ENCODE data around the gene CLDN11. TPM values are rescaled to one million over a fixed set of nuclear protein-coding genes. Genes with fewer than 3 reads are reported as not detected.

The CLDN11 gene
- total RNA-seq, 4 donors from 2014 or later = 3.0 to 5.2 (median 3.6) TPM

- H3K27me3 ChIP-seq = no peaks in the 10 kb centered on the region
- no peaks in the 10 kb centered on the region for H3K4me1 ChIP-seq
- TF ChIP-seq EP300 (IDR thresholded peaks at IDR 0.05) = no peak
- TF ChIP-seq CTCF (IDR thresholded peaks at IDR 0.05) = no peak
- no peak for TF ChIP-seq POLR2AphosphoS5 (IDR thresholded peaks at IDR 0.05)
- no peak for TF ChIP-seq POLR2A (IDR thresholded peaks at IDR 0.05; ENCODE audit: low read depth)
- 87% methylated on average over 3 of the region's 3 CpGs for WGBS
- H3K36me3 ChIP-seq = peaks cover 18 to 94% (median 71%) of the 10 kb centered on the region in 4 donors
- intact Hi-C loops (cut with DNase I) = no loop called here
- H3K4me3 ChIP-seq = no peak overlapping the region
- no peak overlapping the region for H3K27ac ChIP-seq (replicated peaks in 1 of 4)
- H3K9me3 ChIP-seq = no peaks in the 10 kb centered on the region
- no peak for DNase-seq (ENCODE audit: extremely low spot score)
Measured at GRCh38 chr3:170386468-170386867, 32.2 kb upstream of the CLDN11 start.

- Histone ChIP-seq H3K4me3 (no peak overlapping the region), H3K27ac (replicated peaks in 1 of 4) (no peak overlapping the region), H3K9me3 (no peaks in the 10 kb centered on the region), H3K27me3 (no peaks in the 10 kb centered on the region), H3K36me3 (peaks cover 14 to 85% (median 67%) of the 10 kb centered on the region in 4 donors), H3K4me1 (no peaks in the 10 kb centered on the region)
- intact Hi-C loops (cut with DNase I) = no loop called here
- no peak for TF ChIP-seq CTCF (IDR thresholded peaks at IDR 0.05)
- no peak for TF ChIP-seq EP300 (IDR thresholded peaks at IDR 0.05)
- no peak for TF ChIP-seq POLR2AphosphoS5 (IDR thresholded peaks at IDR 0.05)
- TF ChIP-seq POLR2A (IDR thresholded peaks at IDR 0.05; ENCODE audit: low read depth) = no peak
- no peak for DNase-seq (ENCODE audit: extremely low spot score)
Measured at GRCh38 chr3:170387950-170388349, 30.7 kb upstream of the CLDN11 start.

- intact Hi-C loops (cut with DNase I) = no loop called here
- no peak overlapping the region for H3K4me3 ChIP-seq
- H3K36me3 ChIP-seq = peaks cover 6 to 55% (median 43%) of the 10 kb centered on the region in 4 donors
- H3K27ac ChIP-seq (replicated peaks in 1 of 4) = no peak overlapping the region
- TF ChIP-seq POLR2A (IDR thresholded peaks at IDR 0.05; ENCODE audit: low read depth) = no peak
- TF ChIP-seq CTCF (IDR thresholded peaks at IDR 0.05) = no peak
- TF ChIP-seq EP300 (IDR thresholded peaks at IDR 0.05) = no peak
- TF ChIP-seq POLR2AphosphoS5 (IDR thresholded peaks at IDR 0.05) = no peak
- no peaks in the 10 kb centered on the region for H3K9me3 ChIP-seq
- no peak for DNase-seq (ENCODE audit: extremely low spot score)
- WGBS = 92% methylated on average over 4 of the region's 4 CpGs
- H3K4me1 ChIP-seq = no peaks in the 10 kb centered on the region
- H3K27me3 ChIP-seq = no peaks in the 10 kb centered on the region
Measured at GRCh38 chr3:170391108-170391507, 27.6 kb upstream of the CLDN11 start.

GRCh38 chr3:170397685-170398084 is 21.0 kb upstream of the CLDN11 start:
- TF ChIP-seq EP300 (IDR thresholded peaks at IDR 0.05) (no peak), POLR2A (IDR thresholded peaks at IDR 0.05; ENCODE audit: low read depth) (no peak), POLR2AphosphoS5 (IDR thresholded peaks at IDR 0.05) (no peak), CTCF (IDR thresholded peaks at IDR 0.05) (no peak)
- DNase-seq (ENCODE audit: extremely low spot score) = no peak
- no peaks in the 10 kb centered on the region for H3K4me1 ChIP-seq
- no peak overlapping the region for H3K4me3 ChIP-seq
- no peaks in the 10 kb centered on the region for H3K27me3 ChIP-seq
- peaks cover 0 to 5% (median 1%) of the 10 kb centered on the region in 4 donors for H3K36me3 ChIP-seq
- H3K9me3 ChIP-seq = no peaks in the 10 kb centered on the region
- 86% methylated on average over 6 of the region's 6 CpGs for WGBS
- intact Hi-C loops (cut with DNase I) = no loop called here
- H3K27ac ChIP-seq (replicated peaks in 1 of 4) = no peak overlapping the region

GRCh38 chr3:170405101-170405500 is 13.6 kb upstream of the CLDN11 start:
- intact Hi-C loops (cut with DNase I) = no loop called here
- DNase-seq (ENCODE audit: extremely low spot score) = no peak
- H3K27me3 ChIP-seq = no peaks in the 10 kb centered on the region
- H3K27ac ChIP-seq (replicated peaks in 1 of 4) = no peak overlapping the region
- H3K4me1 ChIP-seq = no peaks in the 10 kb centered on the region
- H3K36me3 ChIP-seq = no peaks in the 10 kb centered on the region
- no peaks in the 10 kb centered on the region for H3K9me3 ChIP-seq
- TF ChIP-seq POLR2AphosphoS5 (IDR thresholded peaks at IDR 0.05) = no peak
- no peak for TF ChIP-seq EP300 (IDR thresholded peaks at IDR 0.05)
- TF ChIP-seq CTCF (IDR thresholded peaks at IDR 0.05) = no peak
- TF ChIP-seq POLR2A (IDR thresholded peaks at IDR 0.05; ENCODE audit: low read depth) = no peak
- no peak overlapping the region for H3K4me3 ChIP-seq

All from esophagus muscularis mucosa (tissue), 4 donors.